BE2C (cell line): ENCODE measurements around the gene AGRN.
"Not testable (repeated sequence)": the region's sequence is repeated elsewhere in the genome, so short reads cannot be mapped to it uniquely, and the experiment has no call there.

ENCODE experiments used
- DNase-seq: peaks from one replicate; pipeline ENCODE4 v3.0.0-alpha.2; 2020
- H3K27me3 ChIP-seq: fragments of 250-450 bp; sonication (Bioruptor Pico); 2 replicates; pipeline ENCODE4 v1.5.1; 2020; ENCODE audit warnings: mild to moderate bottlenecking
- H3K36me3 ChIP-seq: fragments of 250-450 bp; sonication (Bioruptor Pico); 2 replicates; pipeline ENCODE4 v1.5.1; 2020; ENCODE audit warnings: mild to moderate bottlenecking
- H3K4me1 ChIP-seq: fragments of 250-450 bp; sonication (Bioruptor Pico); 2 replicates; pipeline ENCODE4 v1.5.1; 2020
- H3K4me3 ChIP-seq: 2 replicates; pipeline ENCODE4 v1.5.1; 2011; ENCODE audit warnings: low read depth, low read length
- H3K9me3 ChIP-seq: fragments of 250-450 bp; sonication (Bioruptor Pico); 2 replicates; pipeline ENCODE4 v1.5.1; 2020
- TF ChIP-seq, protein P1 (sequence below): IDR thresholded peaks from 2 replicates; pipeline ENCODE4 v1.5.1; 2012; ENCODE audit warnings: mild to moderate bottlenecking, low read depth, low read length

Gene AGRN

GRCh38 chr1:1092894-1093609, 73.1 kb downstream of the AGRN start:
- no peak for DNase-seq
- H3K36me3 ChIP-seq: no peaks in the 10 kb centered on the region
- no peaks in the 10 kb centered on the region for H3K4me1 ChIP-seq
- H3K9me3 ChIP-seq: no peaks in the 10 kb centered on the region
- H3K27me3 ChIP-seq: no peaks in the 10 kb centered on the region
- H3K4me3 ChIP-seq: no peak overlapping the region
- TF ChIP-seq, protein P1, sequence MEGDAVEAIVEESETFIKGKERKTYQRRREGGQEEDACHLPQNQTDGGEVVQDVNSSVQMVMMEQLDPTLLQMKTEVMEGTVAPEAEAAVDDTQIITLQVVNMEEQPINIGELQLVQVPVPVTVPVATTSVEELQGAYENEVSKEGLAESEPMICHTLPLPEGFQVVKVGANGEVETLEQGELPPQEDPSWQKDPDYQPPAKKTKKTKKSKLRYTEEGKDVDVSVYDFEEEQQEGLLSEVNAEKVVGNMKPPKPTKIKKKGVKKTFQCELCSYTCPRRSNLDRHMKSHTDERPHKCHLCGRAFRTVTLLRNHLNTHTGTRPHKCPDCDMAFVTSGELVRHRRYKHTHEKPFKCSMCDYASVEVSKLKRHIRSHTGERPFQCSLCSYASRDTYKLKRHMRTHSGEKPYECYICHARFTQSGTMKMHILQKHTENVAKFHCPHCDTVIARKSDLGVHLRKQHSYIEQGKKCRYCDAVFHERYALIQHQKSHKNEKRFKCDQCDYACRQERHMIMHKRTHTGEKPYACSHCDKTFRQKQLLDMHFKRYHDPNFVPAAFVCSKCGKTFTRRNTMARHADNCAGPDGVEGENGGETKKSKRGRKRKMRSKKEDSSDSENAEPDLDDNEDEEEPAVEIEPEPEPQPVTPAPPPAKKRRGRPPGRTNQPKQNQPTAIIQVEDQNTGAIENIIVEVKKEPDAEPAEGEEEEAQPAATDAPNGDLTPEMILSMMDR: no peak

DNA sequence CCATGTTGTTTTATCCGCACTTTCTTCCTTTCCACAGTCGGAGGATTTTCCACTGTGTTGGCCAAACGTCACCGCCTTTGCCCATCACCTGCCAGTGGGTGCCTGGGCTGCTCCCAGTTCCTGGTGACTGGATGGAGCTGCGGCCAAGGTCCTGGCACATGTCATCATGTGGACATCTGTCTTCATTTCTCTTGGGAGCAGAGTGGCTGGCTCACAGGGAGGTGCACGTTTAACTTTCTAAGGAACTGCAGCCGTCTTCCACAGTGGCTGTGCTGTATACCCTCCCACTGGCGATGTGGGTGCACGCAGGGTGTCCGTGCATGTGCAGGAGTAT, 73.7 kb downstream of the AGRN start:
- DNase-seq: no peak
- no peak overlapping the region for H3K4me3 ChIP-seq
- H3K9me3 ChIP-seq: no peaks in the 10 kb centered on the region
- TF ChIP-seq, protein P1: no peak
- H3K36me3 ChIP-seq: no peaks in the 10 kb centered on the region
- no peaks in the 10 kb centered on the region for H3K4me1 ChIP-seq
- no peaks in the 10 kb centered on the region for H3K27me3 ChIP-seq

DNA sequence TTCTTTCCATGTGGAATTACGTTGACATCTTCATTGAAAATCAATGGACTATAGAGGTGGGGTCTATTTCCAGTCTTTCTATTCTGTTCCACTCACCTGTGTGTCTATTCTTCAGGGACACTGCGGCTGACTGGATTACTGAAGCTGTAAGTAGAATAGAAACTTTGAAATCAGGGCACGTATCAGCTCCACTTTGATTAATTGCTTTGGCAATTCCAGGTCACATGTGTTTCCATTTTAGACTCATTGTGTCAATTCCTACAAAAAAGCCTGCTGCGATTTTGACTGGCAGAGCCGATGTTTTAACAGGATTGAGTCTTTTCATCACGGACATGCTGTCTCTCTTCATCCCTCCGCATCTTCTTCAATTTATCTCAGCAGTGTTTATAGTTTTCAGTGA, 75.1 kb downstream of the AGRN start:
- TF ChIP-seq, protein P1: no peak
- H3K4me1 ChIP-seq: no peaks in the 10 kb centered on the region
- H3K36me3 ChIP-seq: no peaks in the 10 kb centered on the region
- no peak overlapping the region for H3K4me3 ChIP-seq
- H3K9me3 ChIP-seq: no peaks in the 10 kb centered on the region
- H3K27me3 ChIP-seq: no peaks in the 10 kb centered on the region
- DNase-seq: no peak

DNA sequence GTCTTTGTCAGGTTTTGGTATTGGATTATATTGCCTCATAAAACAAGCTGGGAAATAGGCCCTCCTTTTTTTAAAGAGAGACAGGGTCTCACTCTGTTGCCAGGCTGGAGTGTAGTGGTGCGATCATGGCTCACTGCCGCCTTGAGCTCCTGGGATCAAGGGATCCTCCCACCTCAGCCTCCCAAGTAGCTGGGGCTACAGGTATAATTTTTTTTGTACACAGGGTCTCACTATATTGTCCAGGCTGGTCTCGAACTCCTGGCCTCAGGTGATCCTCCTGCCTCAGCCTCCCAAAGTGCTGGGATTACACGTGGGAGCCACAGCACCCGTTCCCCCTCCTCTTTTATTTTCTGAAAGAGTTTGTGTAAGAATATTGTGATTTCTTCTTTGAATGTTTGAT, 76.2 kb downstream of the AGRN start:
- H3K4me1 ChIP-seq, H3K9me3 ChIP-seq, H3K36me3 ChIP-seq, DNase-seq, H3K27me3 ChIP-seq, H3K4me3 ChIP-seq: not testable (repeated sequence)

GRCh38 chr1:1098681-1099421, 78.9 kb downstream of the AGRN start:
- Histone ChIP-seq H3K4me1 (no peaks in the 10 kb centered on the region), H3K4me3 (no peak overlapping the region), H3K9me3 (no peaks in the 10 kb centered on the region), H3K27me3 (no peaks in the 10 kb centered on the region), H3K36me3 (no peaks in the 10 kb centered on the region)
- TF ChIP-seq, protein P1: no peak
- no peak for DNase-seq

DNA sequence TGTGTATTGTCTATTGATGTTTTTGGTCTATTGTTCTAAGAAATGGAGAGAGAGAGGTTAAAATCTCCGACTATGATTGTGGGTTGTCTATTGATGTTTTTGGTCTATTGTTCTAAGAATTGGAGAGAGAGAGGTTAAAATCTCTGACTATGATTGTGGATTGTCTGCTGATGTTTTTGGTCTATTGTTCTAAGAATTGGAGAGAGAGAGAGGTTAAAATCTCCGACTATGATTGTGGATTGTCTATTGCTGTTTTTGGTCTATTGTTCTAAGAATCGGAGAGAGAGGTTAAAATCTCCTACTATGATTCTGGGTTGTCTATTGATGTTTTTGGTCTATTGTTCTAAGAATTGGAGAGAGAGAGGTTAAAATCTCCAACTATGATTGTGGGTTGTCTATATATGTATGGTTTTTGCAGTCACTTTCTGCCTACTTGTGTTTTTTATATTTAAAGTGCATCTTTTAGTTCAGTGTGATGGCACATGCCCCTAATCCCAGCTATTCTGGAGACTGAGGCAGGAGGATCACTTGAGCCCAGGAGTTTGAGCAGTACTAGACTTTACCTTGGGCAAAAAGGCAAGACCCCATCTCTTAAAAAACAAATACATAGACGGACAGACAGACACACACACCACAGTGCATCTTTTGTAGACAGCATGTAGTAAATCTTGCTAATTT, 79.7 kb downstream of the AGRN start:
- Histone ChIP-seq H3K4me1 (no peaks in the 10 kb centered on the region), H3K27me3 (no peaks in the 10 kb centered on the region), H3K4me3 (no peak overlapping the region), H3K36me3 (no peaks in the 10 kb centered on the region), H3K9me3 (no peaks in the 10 kb centered on the region)
- DNase-seq: no peak
- TF ChIP-seq, protein P1: no peak
